IMR-90 (cell line): ENCODE measurements around the gene OTULINL. TPM values are rescaled to one million over a fixed set of nuclear protein-coding genes. Genes with fewer than 3 reads are reported as not detected.

Source experiments
- ATAC-seq: fragments of 200-7000 bp; cut with Tn5 transposase; 2 replicates; pipeline ENCODE4 v1.9.1; 2020; ENCODE audit warnings: low read depth, mild to moderate bottlenecking, moderate library complexity
- BruUV-seq: library from RNA; stranded (reverse); fragments of 400-500 nt; replicated peaks from 2 replicates; lab custom pipeline; 2021; lab: Mats Ljungman, UMichigan
- CTCF ChIA-PET: fragments of 300-600 bp; formaldehyde crosslinking; extraction: SDS; loops from one replicate; lab custom pipeline; 2021; ENCODE audit warnings: antibody characterized with exemption; lab: Yijun Ruan, JAX
- POLR2A ChIA-PET: fragments of 300-600 bp; sonication (Branson Sonifier 250); formaldehyde crosslinking; loops from one replicate; lab custom pipeline; 2022; ENCODE audit warnings: antibody characterized with exemption; ENCODE audit not compliant: unreplicated experiment; lab: Charles Lee
- DNase-seq: peaks from one replicate; pipeline ENCODE4 v3.0.0; 2013
- H2AFZ ChIP-seq: replicated peaks from 2 replicates; pipeline ENCODE3; 2013; ENCODE audit warnings: low read length, mild to moderate bottlenecking; ENCODE audit not compliant: poor library complexity
- H2AK5ac ChIP-seq: 2 replicates; pipeline ENCODE4 v1.6.1; 2013; ENCODE audit warnings: low read depth, low read length, inconsistent platforms
- H2AK9ac ChIP-seq: replicated peaks from 2 replicates; pipeline ENCODE3; 2013; ENCODE audit warnings: mild to moderate bottlenecking, low read depth, low read length, moderate library complexity; ENCODE audit not compliant: poor library complexity
- H2BK120ac ChIP-seq: 2 replicates; pipeline ENCODE4 v1.6.1; 2013; ENCODE audit warnings: low read depth, low read length, inconsistent platforms
- H2BK15ac ChIP-seq: 3 replicates; pipeline ENCODE4 v1.6.1; 2013; ENCODE audit warnings: low read depth, low read length, inconsistent platforms
- H2BK20ac ChIP-seq: 2 replicates; pipeline ENCODE4 v1.6.1; 2013; ENCODE audit warnings: low read depth, mild to moderate bottlenecking, inconsistent platforms, low read length, moderate library complexity
- H2BK5ac ChIP-seq: 2 replicates; pipeline ENCODE4 v1.6.1; 2013; ENCODE audit warnings: mild to moderate bottlenecking, low read depth, low read length, inconsistent platforms; ENCODE audit not compliant: poor library complexity, severe bottlenecking
- H3K14ac ChIP-seq: replicated peaks from 2 replicates; pipeline ENCODE4 v1.6.1; 2013; ENCODE audit warnings: low read depth, low read length, inconsistent platforms
- H3K18ac ChIP-seq: 2 replicates; pipeline ENCODE4 v1.6.1; 2013; ENCODE audit warnings: low read depth, low read length, control low read depth
- H3K23ac ChIP-seq: 2 replicates; pipeline ENCODE4 v1.6.1; 2013; ENCODE audit warnings: low read depth, low read length, inconsistent platforms
- H3K27ac ChIP-seq: 2 replicates; pipeline ENCODE4 v1.5.1; 2013; ENCODE audit warnings: mild to moderate bottlenecking, control low read depth, low read length; ENCODE audit not compliant: insufficient read depth
- H3K27me3 ChIP-seq: 2 replicates; pipeline ENCODE4 v1.6.1; 2013; ENCODE audit warnings: low read length; ENCODE audit not compliant: control insufficient read depth, insufficient read depth
- H3K36me3 ChIP-seq: 2 replicates; pipeline ENCODE4 v1.6.1; 2013; ENCODE audit warnings: low read length, mixed read lengths; ENCODE audit not compliant: control insufficient read depth, insufficient read depth
- H3K4ac ChIP-seq: 2 replicates; pipeline ENCODE4 v1.6.1; 2013; ENCODE audit warnings: low read depth, low read length, inconsistent platforms
- H3K4me1 ChIP-seq: 2 replicates; pipeline ENCODE4 v1.6.1; 2013; ENCODE audit warnings: low read length, mixed read lengths; ENCODE audit not compliant: control insufficient read depth, insufficient read depth
- H3K4me2 ChIP-seq: 2 replicates; pipeline ENCODE4 v1.6.1; 2013; ENCODE audit warnings: low read depth, mild to moderate bottlenecking, control low read depth, low read length, moderate library complexity
- H3K4me3 ChIP-seq: 2 replicates; pipeline ENCODE4 v1.5.1; 2013; ENCODE audit warnings: low read depth, mild to moderate bottlenecking, control low read depth, low read length, moderate library complexity; ENCODE audit not compliant: insufficient read depth
- H3K56ac ChIP-seq: 2 replicates; pipeline ENCODE4 v1.6.1; 2013; ENCODE audit warnings: low read length, inconsistent platforms; ENCODE audit not compliant: insufficient read depth; ENCODE audit errors: extremely low read depth
- H3K79me1 ChIP-seq, 2 experiments: 2 replicates each; pipeline ENCODE4 v1.6.1; 2013; ENCODE audit warnings: low read length in 2 of 2, inconsistent platforms in 1 of 2, low read depth in 1 of 2
- H3K9ac ChIP-seq: 2 replicates; pipeline ENCODE4 v1.6.1; 2013; ENCODE audit warnings: low read depth, low read length, control low read depth
- H3K9me1 ChIP-seq: 2 replicates; pipeline ENCODE4 v1.6.1; 2013; ENCODE audit warnings: low read length, inconsistent platforms; ENCODE audit not compliant: insufficient read depth
- H3K9me3 ChIP-seq: 2 replicates; pipeline ENCODE4 v1.6.1; 2013; ENCODE audit warnings: low read length; ENCODE audit not compliant: control insufficient read depth, insufficient read depth
- H4K20me1 ChIP-seq: 2 replicates; pipeline ENCODE4 v1.6.1; 2013; ENCODE audit warnings: low read length, inconsistent platforms; ENCODE audit not compliant: insufficient read depth
- H4K5ac ChIP-seq: 2 replicates; pipeline ENCODE4 v1.6.1; 2013; ENCODE audit warnings: mild to moderate bottlenecking, low read depth, low read length, control low read depth
- H4K8ac ChIP-seq, 2 experiments: 2 replicates each; pipeline ENCODE4 v1.6.1; 2013; ENCODE audit warnings: low read depth in 2 of 2, low read length in 2 of 2, control low read depth in 1 of 2, inconsistent platforms in 1 of 2
- H4K91ac ChIP-seq: 2 replicates; pipeline ENCODE4 v1.6.1; 2013; ENCODE audit warnings: low read depth, low read length, inconsistent platforms; ENCODE audit not compliant: insufficient read depth
- BHLHE40 ChIP-seq: fragments of 150-350 bp; IDR thresholded peaks from 2 replicates; pipeline ENCODE4 v1.6.1; 2016; ENCODE audit warnings: mild to moderate bottlenecking, low read depth, low read length
- CEBPB ChIP-seq: IDR thresholded peaks from 2 replicates; pipeline ENCODE4 v1.6.1; 2012; ENCODE audit warnings: low read depth, low read length, improper control_type of control experiment
- CHD1 ChIP-seq: IDR thresholded peaks from 2 replicates; pipeline ENCODE4 v1.6.1; 2012; ENCODE audit warnings: low read depth, low read length, improper control_type of control experiment
- CTCF ChIP-seq: conservative IDR thresholded peaks from 2 replicates; pipeline ENCODE4 v1.5.1; 2012; ENCODE audit warnings: mild to moderate bottlenecking, low read depth, low read length, improper control_type of control experiment
- ELK1 ChIP-seq: fragments of 150-350 bp; IDR thresholded peaks from 2 replicates; pipeline ENCODE4 v1.6.1; 2016; ENCODE audit warnings: low read depth, mild to moderate bottlenecking, low read length, moderate library complexity, borderline replicate concordance
- FOS ChIP-seq: fragments of 150-350 bp; IDR thresholded peaks from 2 replicates; pipeline ENCODE4 v1.6.1; 2016; ENCODE audit warnings: low read depth, low read length
- MAFK ChIP-seq: IDR thresholded peaks from 2 replicates; pipeline ENCODE4 v1.6.1; 2012; ENCODE audit warnings: low read depth, low read length, improper control_type of control experiment
- MAZ ChIP-seq: IDR thresholded peaks from 2 replicates; pipeline ENCODE4 v1.6.1; 2012; ENCODE audit warnings: low read depth, mild to moderate bottlenecking, low read length, improper control_type of control experiment, moderate library complexity, borderline replicate concordance
- MXI1 ChIP-seq: IDR thresholded peaks from 2 replicates; pipeline ENCODE4 v1.6.1; 2012; ENCODE audit warnings: low read depth, mild to moderate bottlenecking, low read length, moderate library complexity, borderline replicate concordance
- NFE2L2 ChIP-seq: fragments of 150-350 bp; IDR thresholded peaks from 2 replicates; pipeline ENCODE4 v1.6.1; 2016; ENCODE audit warnings: low read depth, mild to moderate bottlenecking, low read length
- POLR2A ChIP-seq: IDR thresholded peaks from 2 replicates; pipeline ENCODE4 v1.6.1; 2012; ENCODE audit warnings: mild to moderate bottlenecking, low read depth, low read length
- RAD21 ChIP-seq: IDR thresholded peaks from 2 replicates; pipeline ENCODE4 v1.6.1; 2012; ENCODE audit warnings: low read length, improper control_type of control experiment
- RCOR1 ChIP-seq: IDR thresholded peaks from 2 replicates; pipeline ENCODE4 v1.6.1; 2012; ENCODE audit warnings: mild to moderate bottlenecking, low read length, improper control_type of control experiment; ENCODE audit not compliant: insufficient replicate concordance
- RFX5 ChIP-seq: IDR thresholded peaks from 2 replicates; pipeline ENCODE4 v1.8.0; 2012; ENCODE audit warnings: low read depth, mild to moderate bottlenecking, low read length, moderate library complexity
- SMC3 ChIP-seq: fragments of 150-350 bp; IDR thresholded peaks from 2 replicates; pipeline ENCODE4 v1.6.1; 2016; ENCODE audit warnings: low read depth, mild to moderate bottlenecking, antibody characterized with exemption, low read length, moderate library complexity
- USF2 ChIP-seq: fragments of 150-350 bp; IDR thresholded peaks from 2 replicates; pipeline ENCODE4 v1.6.1; 2017; ENCODE audit warnings: mild to moderate bottlenecking, antibody characterized with exemption, low read length, low read depth
- WGBS, 2 experiments: methylation state at CpG; one replicate each; pipeline versions ENCODE4 v1.1.5 to v1.1.7; 2013; ENCODE audit warnings: missing lambda C conversion rate in 2 of 2; ENCODE audit not compliant: insufficient read length in 1 of 2; ENCODE audit errors: extremely low coverage in 2 of 2; 5-methylcytosine and 5-hydroxymethylcytosine counted together
- dilution Hi-C: fragments of 300-500 bp; cut with HindIII; formaldehyde crosslinking; loops from one replicate; pipeline ENCODE4 v1.14.3; 2018; ENCODE audit warnings: low sequenced_read_pairs; ENCODE audit not compliant: unreplicated experiment
- in situ Hi-C: fragments of 300-500 bp; cut with MboI; formaldehyde crosslinking; loops from 3 replicates; pipeline ENCODE4 v1.14.3; 2019; ENCODE audit warnings: low sequenced_read_pairs, inconsistent platforms, mixed read lengths
- intact Hi-C: fragments of 100-400 bp; cut with micrococcal nuclease; formaldehyde crosslinking; loops from 2 replicates; pipeline ENCODE4 v1.10.0; 2022
- polyA plus RNA-seq, 3 experiments: library from polyadenylated mRNA; depleted of rRNA; stranded (reverse); fragments of >200 nt; gene quantifications; 2 replicates each; pipeline ENCODE4 v1.2.3, GENCODE V29; 2012; ENCODE audit warnings: low replicate concordance in 1 of 3
- total RNA-seq: library from RNA; depleted of rRNA; stranded (reverse); fragments of >200 nt; gene quantifications from 2 replicates; pipeline ENCODE4 v1.2.3, GENCODE V29; 2012

Gene OTULINL
- total and polyA plus RNA-seq, 2 of the 4 experiments (the other 2 are of a cell fraction), result 0.09 to 0.18 TPM

- Histone ChIP-seq H3K56ac (no peak overlapping the region), H4K20me1 (no peaks in the 10 kb centered on the region), H2BK5ac (no peak overlapping the region), H2AK9ac (no peak overlapping the region), H3K23ac (no peak overlapping the region), H3K18ac (no peak overlapping the region), H4K91ac (no peak overlapping the region), H2AK5ac (no peak overlapping the region), H3K4ac (no peak overlapping the region), H3K9me3 (peaks cover 4% of the 10 kb centered on the region), H2BK15ac (no peak overlapping the region), H3K27ac (no peak overlapping the region), H2BK20ac (no peak overlapping the region), H4K8ac (no peak overlapping the region), H3K4me3 (no peak overlapping the region), H3K4me2 (no peak overlapping the region), H4K5ac (no peak overlapping the region), H3K4me1 (no peaks in the 10 kb centered on the region), H2AFZ (no peak overlapping the region), H3K9ac (no peak overlapping the region), H3K36me3 (no peaks in the 10 kb centered on the region), H3K27me3 (peaks cover 59% of the 10 kb centered on the region), H3K9me1 (no peaks in the 10 kb centered on the region), H3K79me1 (no peaks in the 10 kb centered on the region), H2BK120ac (no peak overlapping the region), H3K14ac (no peak overlapping the region)
- CTCF ChIA-PET, result no interaction called here
- in situ Hi-C loops, result no loop called here
- intact Hi-C loops, result no loop called here
- DNase-seq, result no peak
- WGBS, 2 experiments, result no CpG with 5 or more reads among the region's 4 CpGs
- POLR2A ChIA-PET, result no interaction called here
- no TSS peak for BruUV-seq
- ATAC-seq, result no peak
- dilution Hi-C loops, result no loop called here
- no peak for TF ChIP-seq USF2
- TF ChIP-seq SMC3, result no peak
- TF ChIP-seq POLR2A, result no peak
- TF ChIP-seq RFX5, result no peak
- no peak for TF ChIP-seq NFE2L2
- no peak for TF ChIP-seq RAD21
- no peak for TF ChIP-seq ELK1
- TF ChIP-seq CEBPB, result no peak
- no peak for TF ChIP-seq RCOR1
- no peak for TF ChIP-seq CHD1
- no peak for TF ChIP-seq MXI1
- no peak for TF ChIP-seq FOS
- no peak for TF ChIP-seq BHLHE40
- TF ChIP-seq MAFK, result no peak
- no peak for TF ChIP-seq MAZ
- no peak for TF ChIP-seq CTCF
These were observed 1.7 kb upstream of the OTULINL start for GRCh38 chr5:14579731-14580397.
